GM21423 (cell line): ENCODE results near the gene SH3PXD2A.
A peak's percentile ranks its signal among the peaks of the same experiment; 100 is the strongest.

Source experiments
- ATAC-seq: cut with Tn5 transposase; IDR thresholded peaks from one replicate; pipeline ENCODE4 v1.9.1; 2021; ENCODE audit warnings: mild to moderate bottlenecking, moderate library complexity; ENCODE audit not compliant: unreplicated experiment

The SH3PXD2A gene, protein sequence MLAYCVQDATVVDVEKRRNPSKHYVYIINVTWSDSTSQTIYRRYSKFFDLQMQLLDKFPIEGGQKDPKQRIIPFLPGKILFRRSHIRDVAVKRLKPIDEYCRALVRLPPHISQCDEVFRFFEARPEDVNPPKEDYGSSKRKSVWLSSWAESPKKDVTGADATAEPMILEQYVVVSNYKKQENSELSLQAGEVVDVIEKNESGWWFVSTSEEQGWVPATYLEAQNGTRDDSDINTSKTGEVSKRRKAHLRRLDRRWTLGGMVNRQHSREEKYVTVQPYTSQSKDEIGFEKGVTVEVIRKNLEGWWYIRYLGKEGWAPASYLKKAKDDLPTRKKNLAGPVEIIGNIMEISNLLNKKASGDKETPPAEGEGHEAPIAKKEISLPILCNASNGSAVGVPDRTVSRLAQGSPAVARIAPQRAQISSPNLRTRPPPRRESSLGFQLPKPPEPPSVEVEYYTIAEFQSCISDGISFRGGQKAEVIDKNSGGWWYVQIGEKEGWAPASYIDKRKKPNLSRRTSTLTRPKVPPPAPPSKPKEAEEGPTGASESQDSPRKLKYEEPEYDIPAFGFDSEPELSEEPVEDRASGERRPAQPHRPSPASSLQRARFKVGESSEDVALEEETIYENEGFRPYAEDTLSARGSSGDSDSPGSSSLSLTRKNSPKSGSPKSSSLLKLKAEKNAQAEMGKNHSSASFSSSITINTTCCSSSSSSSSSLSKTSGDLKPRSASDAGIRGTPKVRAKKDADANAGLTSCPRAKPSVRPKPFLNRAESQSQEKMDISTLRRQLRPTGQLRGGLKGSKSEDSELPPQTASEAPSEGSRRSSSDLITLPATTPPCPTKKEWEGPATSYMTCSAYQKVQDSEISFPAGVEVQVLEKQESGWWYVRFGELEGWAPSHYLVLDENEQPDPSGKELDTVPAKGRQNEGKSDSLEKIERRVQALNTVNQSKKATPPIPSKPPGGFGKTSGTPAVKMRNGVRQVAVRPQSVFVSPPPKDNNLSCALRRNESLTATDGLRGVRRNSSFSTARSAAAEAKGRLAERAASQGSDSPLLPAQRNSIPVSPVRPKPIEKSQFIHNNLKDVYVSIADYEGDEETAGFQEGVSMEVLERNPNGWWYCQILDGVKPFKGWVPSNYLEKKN

DNA sequence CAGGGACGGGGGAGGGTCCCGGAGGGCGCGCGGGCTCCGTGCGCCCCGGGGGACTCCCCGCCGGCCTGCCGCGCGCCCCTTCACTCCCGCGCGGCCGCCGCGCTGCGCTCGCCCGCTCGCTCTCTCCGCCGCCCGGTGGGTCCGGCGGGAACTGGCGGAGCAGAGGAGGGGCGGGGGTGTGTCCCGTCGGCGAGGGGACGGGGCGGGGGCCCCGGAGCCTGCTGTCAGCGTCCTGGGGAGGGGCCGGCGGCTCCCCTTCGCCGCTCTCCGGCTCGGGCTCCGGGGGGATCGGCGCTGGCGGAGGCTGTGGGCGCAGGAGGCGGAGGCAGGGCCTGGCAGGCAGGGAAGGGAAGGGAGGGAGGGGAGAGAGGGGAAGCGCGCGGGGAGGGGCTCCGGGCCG is at the start of gene SH3PXD2A:
SH3PXD2A (minus strand) TSS at position 153 of the 400 bp plus-strand sequence. CDS start 310 bp downstream, outside the sequence.
- no peak for ATAC-seq

DNA sequence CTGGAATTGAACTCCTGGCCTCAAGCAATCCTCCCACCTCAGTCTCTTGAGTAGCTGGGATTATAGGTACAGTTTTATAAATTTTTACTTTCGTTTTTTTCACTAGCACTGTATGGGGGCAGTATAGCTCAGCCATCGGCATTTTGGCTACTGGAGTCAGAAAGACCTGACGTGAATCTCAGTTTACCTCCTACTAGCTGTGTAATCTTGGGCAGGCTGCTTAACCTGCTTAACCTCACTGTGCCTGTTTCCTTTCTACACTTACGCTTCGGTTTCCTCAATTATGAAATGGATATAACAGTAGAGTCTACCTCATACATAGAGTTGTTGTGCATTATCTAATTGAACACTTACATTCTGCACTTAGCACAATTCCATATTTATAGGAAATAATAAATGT is 45.9 kb upstream of the SH3PXD2A start:
- no peak for ATAC-seq

DNA sequence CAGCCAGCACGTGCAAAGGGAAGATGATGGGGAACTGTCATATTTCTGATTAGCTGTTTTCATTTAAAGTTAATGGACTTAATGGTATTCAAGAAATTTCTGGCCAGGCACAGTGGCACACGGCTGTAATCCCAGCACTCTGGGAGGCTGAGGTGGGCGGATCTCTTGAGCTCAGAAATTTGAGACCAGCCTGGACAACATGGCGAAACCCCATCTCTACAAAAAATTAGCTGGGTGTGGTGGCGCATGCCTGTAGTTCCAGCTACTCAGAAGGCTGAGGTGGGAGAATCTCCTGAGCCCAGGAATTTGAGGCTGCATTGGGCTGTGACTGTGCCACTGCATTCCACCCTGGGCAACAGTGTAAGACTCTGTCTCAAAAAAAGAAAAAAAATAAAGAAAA is 43.9 kb upstream of the SH3PXD2A start:
- ATAC-seq: no peak

DNA sequence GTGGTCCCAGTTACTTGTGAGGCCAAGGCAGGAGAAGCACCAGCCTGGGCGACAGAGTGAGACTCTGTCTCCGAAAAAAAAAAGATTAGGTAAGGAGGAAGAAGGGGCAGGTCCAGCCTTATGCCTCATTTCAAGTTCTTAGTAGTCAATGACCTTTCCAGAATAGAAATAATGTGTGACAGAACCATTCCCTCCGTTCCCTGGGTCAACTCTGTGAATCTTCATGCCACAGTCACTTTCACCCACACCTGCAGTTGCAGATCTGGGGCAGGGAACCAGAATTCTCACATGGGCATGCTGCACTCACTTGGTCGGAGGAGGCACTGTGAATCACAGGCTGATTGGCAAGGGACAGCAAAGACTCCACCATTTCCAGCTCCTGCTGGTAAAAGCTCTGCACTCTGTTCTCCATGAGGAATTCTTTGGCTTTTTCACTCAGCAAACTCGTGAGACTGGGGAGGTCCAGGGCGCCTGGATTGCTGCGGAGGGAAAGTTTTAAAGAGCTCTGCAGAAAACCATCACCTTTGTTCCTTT is 41.9 kb upstream of the SH3PXD2A start:
- no peak for ATAC-seq

DNA sequence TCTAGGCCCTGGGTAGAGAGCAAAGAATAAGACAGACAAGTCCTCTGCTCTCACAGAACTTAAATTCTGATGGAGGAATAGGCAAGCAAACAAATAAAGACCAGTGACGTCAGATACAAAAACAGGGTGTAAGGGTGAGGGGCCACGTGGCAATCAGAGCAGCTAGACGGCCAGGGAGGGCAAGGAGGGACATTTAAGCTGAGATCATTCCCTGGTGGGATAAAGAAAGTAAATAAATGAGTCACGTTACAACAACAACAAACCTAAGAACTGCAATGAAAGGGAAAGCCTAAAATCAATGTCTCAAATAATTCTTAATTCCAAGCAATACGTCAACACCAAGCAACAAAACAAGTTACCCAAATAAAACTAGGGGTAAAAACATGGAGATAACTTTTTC is 40.8 kb upstream of the SH3PXD2A start:
- no peak for ATAC-seq

DNA sequence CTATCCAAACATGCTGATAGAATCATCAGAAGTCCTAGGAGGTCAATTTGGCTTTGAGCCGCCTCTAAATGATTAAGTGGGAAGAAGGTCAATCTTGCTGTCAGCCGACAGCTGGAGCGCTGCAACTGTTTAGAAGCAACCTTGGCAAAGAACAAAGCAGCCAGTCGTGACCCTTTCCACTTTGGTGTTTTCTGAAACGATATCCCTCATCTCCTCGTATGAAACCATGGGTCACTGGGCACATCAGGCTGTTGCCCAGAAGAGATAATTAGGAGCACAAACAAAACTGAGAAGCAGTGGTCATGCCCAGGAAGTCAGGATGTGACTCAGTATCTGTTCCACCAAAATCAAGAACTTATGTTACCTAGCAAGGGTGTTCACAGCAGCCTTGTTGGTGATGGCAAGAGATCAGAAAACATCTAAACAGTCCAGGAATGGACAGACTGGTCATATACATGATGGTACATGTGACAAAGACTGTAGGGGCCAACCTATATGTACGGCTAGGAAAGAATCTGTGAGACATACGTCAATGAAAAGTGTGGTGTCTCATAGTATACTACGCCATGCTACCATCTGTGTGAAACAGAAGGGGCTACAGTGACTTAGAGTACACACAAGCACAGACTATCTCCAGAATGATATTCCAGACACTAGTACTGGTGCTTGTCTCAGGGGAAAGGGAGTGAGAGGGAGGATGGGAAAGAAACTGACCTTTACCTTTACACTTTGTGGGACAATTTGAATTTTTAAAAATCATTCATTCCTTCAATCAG is 40.2 kb upstream of the SH3PXD2A start:
- no peak for ATAC-seq

DNA sequence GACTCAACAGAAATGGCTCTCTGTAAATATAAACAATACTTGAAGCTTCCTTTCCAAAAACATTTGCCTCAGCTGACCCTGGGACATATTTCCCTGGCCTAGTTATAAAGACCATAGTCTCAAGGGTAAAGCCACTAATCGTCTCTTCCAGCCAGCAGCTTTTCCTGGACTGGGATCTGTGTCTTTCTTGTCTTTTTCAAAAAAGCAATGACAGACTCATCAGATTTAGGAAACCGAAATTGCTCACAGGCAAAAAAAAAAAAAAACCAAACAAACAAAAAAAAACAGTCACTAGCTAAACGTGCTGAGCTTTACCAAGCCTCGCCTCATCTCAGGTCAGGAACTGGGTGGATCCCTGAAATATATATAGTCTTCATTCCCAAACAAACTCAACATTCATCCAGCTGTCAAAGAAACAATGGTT is 39.1 kb upstream of the SH3PXD2A start:
- no peak for ATAC-seq

DNA sequence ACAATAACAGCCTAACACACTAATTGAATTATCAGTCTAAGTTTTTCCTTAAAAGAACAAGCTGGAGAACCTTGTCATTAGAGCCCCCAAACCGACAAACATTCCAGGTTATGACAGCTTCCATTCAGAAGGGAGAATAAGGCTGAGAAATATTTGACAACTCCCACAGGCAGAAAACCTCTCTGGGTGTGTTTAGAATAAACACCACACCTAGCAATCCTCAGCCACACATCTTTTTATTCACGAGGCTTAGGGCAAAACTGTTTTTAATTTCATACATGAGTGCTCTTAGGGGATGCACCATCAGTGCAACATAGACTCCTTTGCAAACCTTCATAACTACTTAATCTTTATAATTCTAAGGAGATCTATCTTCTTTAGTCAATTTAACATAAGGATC is 38.4 kb upstream of the SH3PXD2A start:
- no peak for ATAC-seq

DNA sequence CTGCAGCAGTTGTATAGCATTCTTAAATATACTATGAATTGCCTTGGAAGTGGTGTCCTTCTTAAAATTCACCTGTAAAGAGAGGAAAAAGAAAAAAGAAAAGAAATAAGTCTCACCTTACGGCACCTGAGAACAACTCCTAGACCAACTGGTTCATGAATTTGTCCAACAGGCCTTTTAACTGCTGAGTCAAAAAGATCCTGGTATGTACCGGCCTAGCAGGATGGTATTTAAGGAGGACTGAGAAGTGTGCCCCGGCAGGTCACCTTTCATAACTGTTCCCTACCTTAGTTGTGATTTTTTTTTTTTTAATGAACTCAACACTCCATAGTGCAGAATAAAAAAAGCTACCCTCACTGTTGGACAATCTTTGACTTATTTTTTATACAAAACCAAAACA is 36.8 kb upstream of the SH3PXD2A start:
- ATAC-seq: no peak

DNA sequence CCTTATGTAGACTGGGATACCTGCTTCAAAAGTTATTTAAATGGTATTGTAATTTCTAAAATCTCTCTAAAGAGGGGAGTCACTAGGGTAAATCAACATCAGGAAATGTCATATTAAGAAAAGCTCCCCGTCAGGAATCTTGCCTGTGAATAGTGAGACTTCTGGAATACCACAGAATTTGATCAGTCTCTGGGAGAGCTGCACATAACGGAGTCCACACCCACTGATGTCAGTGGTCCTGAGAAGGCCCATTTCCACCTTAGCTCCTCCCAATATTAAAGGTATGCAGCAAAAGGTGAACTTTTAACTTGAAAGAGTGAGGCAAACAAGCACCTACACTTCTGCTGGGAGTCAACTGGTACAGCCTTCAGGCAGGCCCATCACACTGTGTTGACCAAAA is 35.3 kb upstream of the SH3PXD2A start:
- ATAC-seq: no peak

DNA sequence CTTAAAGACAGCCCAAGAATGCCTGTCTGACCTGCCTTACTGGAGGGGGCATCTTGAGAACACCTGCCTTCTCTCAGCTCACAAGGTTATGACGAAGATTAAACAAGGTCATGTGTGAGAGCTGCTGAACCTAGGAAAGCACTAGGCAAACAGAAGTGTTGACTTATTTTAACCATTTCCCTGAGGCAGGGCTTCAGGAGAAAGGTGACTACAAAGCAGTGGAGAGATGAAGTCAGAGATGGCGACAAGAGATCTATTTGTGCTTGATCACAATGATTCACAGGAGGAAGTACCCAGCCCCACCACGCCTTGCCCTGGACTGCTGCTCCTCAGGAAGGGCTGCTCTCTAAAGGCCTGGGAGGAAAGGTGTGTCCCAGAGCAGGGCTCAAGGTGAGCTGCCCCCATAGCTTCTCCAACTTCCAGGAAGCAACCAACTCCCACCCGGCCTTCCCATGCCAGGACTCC is 34.9 kb upstream of the SH3PXD2A start:
- no peak for ATAC-seq

DNA sequence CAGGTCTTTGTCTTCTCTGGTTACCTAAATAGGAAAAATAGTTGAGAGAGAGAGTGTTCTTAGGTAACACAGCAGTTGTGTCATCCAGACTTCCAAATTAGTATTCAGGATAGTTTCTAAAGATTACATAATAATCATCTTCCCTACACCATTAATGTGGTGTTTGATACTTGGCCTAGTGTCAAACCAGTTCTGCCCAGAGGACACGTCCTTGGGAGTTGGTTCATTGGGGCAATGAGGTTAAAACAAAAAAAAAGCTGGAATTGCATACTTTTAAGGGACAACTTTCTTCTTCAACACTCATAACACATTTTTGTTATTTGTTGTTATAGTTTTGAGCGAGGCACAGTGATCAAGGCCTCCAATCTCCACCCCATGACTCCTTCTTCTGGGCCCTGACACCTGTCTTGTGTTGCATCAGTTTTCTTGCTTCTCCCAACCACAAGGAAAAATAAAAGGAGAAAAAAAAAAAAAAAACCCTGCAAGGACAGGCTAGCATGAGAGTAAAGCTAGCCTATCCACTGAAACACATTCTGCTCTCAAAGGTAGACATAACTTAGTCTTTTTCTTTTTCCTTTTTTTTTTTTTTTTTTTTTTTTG is 33.8 kb upstream of the SH3PXD2A start:
- ATAC-seq: no peak

DNA sequence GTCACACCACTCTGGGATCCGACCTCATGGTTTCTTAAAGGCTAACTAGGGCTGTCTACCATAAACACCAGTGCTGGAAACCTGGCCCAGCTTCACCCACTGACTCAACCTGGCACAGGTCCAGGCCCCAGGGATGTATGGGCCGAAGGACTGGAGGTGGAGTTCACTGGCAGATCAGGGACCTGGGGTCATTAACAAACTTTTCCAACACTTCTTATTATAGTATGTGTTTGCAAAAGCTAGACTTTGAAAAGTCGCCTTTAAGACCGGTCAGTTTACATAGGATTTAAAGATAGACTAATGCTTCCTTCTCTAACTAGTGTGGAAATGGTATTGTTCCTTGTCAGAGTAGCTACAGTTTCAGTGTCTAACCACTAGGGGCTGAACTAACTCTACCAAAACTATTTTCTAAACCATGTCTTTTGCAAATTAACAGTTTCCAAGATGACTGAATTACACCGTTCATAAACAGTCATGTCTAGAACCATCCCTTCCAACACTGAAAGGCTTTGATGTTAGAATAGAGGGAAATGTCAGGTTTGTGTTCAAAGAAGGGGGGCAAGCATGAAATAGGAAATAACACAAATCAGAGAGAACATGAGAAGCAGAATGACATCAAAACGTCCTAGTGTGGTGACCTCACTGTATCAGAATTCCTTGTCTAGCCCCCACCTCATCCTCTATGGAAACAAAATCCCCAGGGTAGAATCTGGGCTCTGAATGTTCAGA is 32.9 kb upstream of the SH3PXD2A start:
- ATAC-seq: peak; percentile 58

DNA sequence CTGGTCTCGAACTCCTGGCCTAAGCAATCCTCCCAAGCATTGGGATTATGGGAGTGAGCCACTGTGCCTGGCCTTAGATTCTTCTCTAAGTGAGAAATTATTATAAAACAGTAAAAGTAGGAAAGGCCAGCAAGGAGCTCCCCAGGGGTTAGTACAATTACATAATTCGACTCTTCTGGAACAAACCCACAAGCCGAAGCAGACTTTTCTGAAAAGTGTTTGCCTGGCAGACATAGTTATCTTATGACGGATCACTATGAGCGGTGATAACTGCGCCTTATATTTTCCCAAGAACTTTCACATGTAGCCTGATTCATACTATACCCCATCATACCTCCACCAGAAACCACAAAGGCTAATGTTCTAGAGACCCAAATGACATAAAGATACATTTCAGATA is 30.2 kb upstream of the SH3PXD2A start:
- ATAC-seq: no peak

DNA sequence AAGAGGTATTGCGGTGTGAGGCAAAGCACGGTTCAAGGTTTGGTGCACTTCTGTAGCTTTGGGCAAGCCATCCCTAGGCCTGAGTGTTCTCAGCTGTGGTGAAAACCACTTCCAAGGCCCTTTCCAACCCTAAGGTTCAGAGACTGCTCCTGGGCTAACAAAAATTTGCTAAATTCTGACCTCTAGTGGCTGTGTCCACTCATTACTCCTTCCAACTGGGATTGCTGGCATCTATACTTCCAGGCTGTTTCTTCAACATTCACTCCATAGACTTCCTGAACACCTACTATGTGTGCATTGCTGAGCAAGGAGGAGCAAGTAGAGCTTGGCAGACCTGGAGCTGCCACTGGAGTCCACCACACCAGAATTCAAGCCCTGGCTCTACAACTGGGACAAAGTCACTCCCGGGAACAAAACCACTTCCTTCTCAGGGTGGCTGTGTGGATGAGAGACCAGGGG is 29.3 kb upstream of the SH3PXD2A start:
- no peak for ATAC-seq

DNA sequence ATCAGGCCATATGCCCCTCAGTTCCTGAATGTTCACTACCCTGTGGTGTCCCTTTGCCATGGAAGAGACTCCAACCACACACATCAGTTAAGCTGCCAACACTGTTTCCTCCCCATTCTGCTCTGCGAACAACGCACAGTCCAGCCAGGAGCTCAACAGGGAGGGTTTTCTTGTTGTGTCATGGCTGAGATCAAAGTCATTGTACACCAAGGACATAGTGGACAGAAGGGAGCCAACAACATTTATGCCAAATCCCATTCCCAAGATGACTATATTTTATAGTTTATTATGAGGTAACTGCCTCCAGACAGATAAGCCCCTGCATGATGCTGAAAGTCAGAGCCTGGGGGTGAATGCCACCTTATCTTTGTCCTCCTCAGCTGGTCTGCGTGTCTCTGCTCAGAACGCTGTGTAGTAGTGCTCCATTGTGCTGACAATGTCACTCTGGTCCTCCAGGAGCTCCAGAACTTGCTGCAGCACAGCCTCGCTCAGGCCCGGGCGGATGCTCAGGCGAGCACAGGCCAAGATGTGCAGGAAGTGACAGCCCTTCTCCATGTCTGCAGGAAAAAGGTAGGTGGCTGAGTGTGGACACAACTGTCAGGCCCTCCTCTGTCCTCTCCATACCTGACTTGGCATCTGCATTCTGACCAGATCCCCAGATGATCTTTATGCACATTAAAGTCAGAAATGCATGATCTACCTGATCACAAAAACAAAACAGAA is 27.1 kb upstream of the SH3PXD2A start:
- ATAC-seq: no peak

DNA sequence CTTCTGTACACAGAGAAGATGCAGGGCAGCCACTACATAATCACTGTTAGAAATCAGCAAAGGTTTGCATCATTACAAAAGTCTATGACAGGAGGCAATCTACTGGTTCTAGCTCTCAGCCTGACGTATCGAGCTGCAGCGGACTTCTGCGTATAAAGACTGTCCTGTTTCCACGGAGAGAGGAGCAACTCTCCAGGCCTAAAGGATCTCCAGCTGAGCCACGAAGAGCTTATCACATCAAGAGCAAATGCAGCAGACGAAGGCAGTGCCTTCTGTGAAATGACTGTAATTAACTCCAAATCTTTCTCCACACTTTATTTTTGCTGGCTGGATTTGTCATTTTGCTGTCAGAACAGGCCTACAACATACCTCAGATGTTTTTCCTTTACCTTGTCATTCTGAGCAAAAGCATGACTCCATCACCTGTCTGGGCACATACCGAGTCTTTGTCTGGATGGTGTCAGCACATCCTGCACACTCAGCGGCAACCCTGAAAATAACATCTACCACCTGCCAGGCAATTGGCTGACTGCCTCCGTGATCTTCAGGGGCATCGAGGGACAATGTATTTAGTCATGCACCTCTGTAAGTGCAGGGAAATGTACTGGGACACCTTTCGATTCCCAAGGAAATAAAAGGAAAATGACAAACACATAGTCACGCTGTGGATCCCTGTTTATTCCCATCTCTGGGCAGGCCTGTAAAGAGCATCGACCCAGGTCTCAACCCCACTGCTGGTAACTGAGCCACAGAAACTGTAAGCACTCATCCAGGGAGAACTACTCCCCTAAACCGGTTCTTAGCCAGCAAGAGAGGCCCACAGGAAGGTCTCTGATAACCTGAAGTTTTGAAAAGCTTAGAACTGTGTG is 26.3 kb upstream of the SH3PXD2A start:
- ATAC-seq: no peak

DNA sequence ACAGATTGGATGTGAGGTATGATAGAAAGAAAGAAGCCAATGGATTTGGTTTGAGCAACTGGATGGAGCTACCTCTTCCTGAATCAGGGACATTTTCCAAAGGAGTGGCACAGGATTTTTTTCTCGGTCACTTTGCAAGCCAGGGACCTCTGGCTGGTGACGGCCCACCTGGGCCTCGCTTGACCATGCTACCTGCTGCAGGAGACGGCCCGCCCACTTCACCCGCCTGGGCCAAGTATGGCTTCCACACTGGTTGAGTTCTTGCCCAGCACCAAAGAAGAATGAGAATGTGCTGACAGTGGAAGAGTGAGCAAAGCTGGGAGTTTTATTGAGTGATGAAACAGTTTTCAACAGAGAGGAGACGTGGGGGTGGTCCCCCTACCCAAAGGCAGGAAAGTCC is 24.5 kb upstream of the SH3PXD2A start:
- no peak for ATAC-seq
